H1 (cell line): ENCODE results near the gene ZNF532. TPM values are rescaled to one million over a fixed set of nuclear protein-coding genes. Genes with fewer than 3 reads are reported as not detected.

Experiments
- CTCF ChIA-PET: fragments of 300-600 bp; sonication (Branson Sonifier 250); formaldehyde crosslinking; loops from one replicate; lab custom pipeline; 2021; ENCODE audit not compliant: partially characterized antibody; lab: Charles Lee
- POLR2A ChIA-PET: fragments of 300-600 bp; sonication (Branson Sonifier 250); formaldehyde crosslinking; loops from one replicate; lab custom pipeline; 2021; ENCODE audit warnings: inconsistent platforms; ENCODE audit not compliant: partially characterized antibody; lab: Charles Lee
- DNase-seq, 2 experiments: peaks; one replicate each; pipeline versions ENCODE4 v3.0.0 to v3.0.0-alpha.2; 2010 to 2022; ENCODE audit warnings: low spot score in 2 of 2, low read depth in 1 of 2, mixed read lengths in 1 of 2
- FAIRE-seq: peaks from 2 replicates; lab custom pipeline; 2011; peaks lifted over from hg19 to GRCh38; lab: Jason Lieb, UNC
- H2AFZ ChIP-seq: 2 replicates; pipeline ENCODE4 v1.8.1; 2012; ENCODE audit warnings: low read length, inconsistent platforms
- H2AK5ac ChIP-seq: 2 replicates; pipeline ENCODE4 v1.6.1; 2013; ENCODE audit warnings: low read depth, low read length
- H2BK120ac ChIP-seq: replicated peaks from 2 replicates; pipeline ENCODE3; 2013; ENCODE audit warnings: low read depth, low read length, inconsistent platforms
- H2BK12ac ChIP-seq: 2 replicates; pipeline ENCODE4 v1.6.1; 2013; ENCODE audit warnings: low read depth, low read length
- H2BK15ac ChIP-seq: 2 replicates; pipeline ENCODE4 v1.6.1; 2013; ENCODE audit warnings: low read length
- H2BK20ac ChIP-seq: 2 replicates; pipeline ENCODE4 v1.6.1; 2013; ENCODE audit warnings: low read length
- H2BK5ac ChIP-seq: 2 replicates; pipeline ENCODE4 v1.6.1; 2013; ENCODE audit warnings: low read depth, low read length
- H3K14ac ChIP-seq: 2 replicates; pipeline ENCODE4 v1.6.1; 2013; ENCODE audit warnings: inconsistent platforms; ENCODE audit not compliant: insufficient read length
- H3K18ac ChIP-seq: 2 replicates; pipeline ENCODE4 v1.6.1; 2013; ENCODE audit warnings: low read length; ENCODE audit errors: extremely low read depth
- H3K23ac ChIP-seq: 2 replicates; pipeline ENCODE4 v1.6.1; 2013; ENCODE audit warnings: inconsistent platforms; ENCODE audit not compliant: insufficient read length
- H3K23me2 ChIP-seq: 2 replicates; pipeline ENCODE4 v1.6.1; 2013; ENCODE audit warnings: low read depth, low read length
- H3K27ac ChIP-seq: 2 replicates; pipeline ENCODE4 v1.6.1; 2011; ENCODE audit warnings: low read depth, low read length, inconsistent platforms
- H3K27me3 ChIP-seq, 4 experiments: replicated peaks in 1 of 4; 1 replicate in 1 of 4; 2 replicates in 3 of 4; pipeline versions ENCODE4 v1.6.1 to v1.8.1; 2011 to 2013; ENCODE audit warnings: low read length in 3 of 4, mild to moderate bottlenecking in 3 of 4, inconsistent platforms in 2 of 4, mixed read lengths in 2 of 4, moderate library complexity in 1 of 4; ENCODE audit not compliant: control insufficient read depth in 3 of 4, insufficient read depth in 3 of 4; ENCODE audit errors: extremely low read depth in 1 of 4
- H3K36me3 ChIP-seq, 4 experiments: 2 replicates each; pipeline versions ENCODE4 v1.6.1 to v1.8.1; 2011 to 2013; ENCODE audit warnings: mild to moderate bottlenecking in 4 of 4, low read length in 3 of 4, moderate library complexity in 2 of 4, control low read depth in 1 of 4, inconsistent platforms in 1 of 4; ENCODE audit not compliant: insufficient read depth in 4 of 4, control insufficient read depth in 2 of 4
- H3K4ac ChIP-seq: replicated peaks from 2 replicates; pipeline ENCODE3; 2013; ENCODE audit warnings: low read length, low read depth, mixed read lengths, inconsistent platforms; ENCODE audit not compliant: insufficient read length
- H3K4me1 ChIP-seq, 4 experiments: replicated peaks in 1 of 4; 1 replicate in 1 of 4; 2 replicates in 3 of 4; pipeline versions ENCODE4 v1.6.1 to v1.8.1; 2011 to 2013; ENCODE audit warnings: low read length in 3 of 4, inconsistent platforms in 2 of 4, mixed read lengths in 1 of 4; ENCODE audit not compliant: insufficient read depth in 4 of 4, control insufficient read depth in 3 of 4
- H3K4me2 ChIP-seq, 2 experiments: 2 replicates each; pipeline versions ENCODE4 v1.6.1 to v1.8.1; 2011 to 2013; ENCODE audit warnings: low read depth in 2 of 2, low read length in 2 of 2, control low read depth in 1 of 2, inconsistent platforms in 1 of 2, mild to moderate bottlenecking in 1 of 2; ENCODE audit not compliant: insufficient read depth in 1 of 2
- H3K4me3 ChIP-seq, 4 experiments: fragments of 200-600, 300-600 bp in 1 of 4; sonication (generic), shearing (Covaris generic), sonication (Bioruptor Twin) in 1 of 4; 2 replicates each; pipeline versions ENCODE4 v1.5.1 to v1.8.1; 2011 to 2016; ENCODE audit warnings: low read length in 4 of 4, low read depth in 3 of 4, control low read depth in 2 of 4, inconsistent platforms in 2 of 4, mild to moderate bottlenecking in 2 of 4, mixed read lengths in 1 of 4, moderate library complexity in 1 of 4; ENCODE audit not compliant: insufficient read depth in 2 of 4; ENCODE audit errors: extremely low read depth in 1 of 4
- H3K56ac ChIP-seq: replicated peaks from 2 replicates; pipeline ENCODE3; 2013; ENCODE audit warnings: low read depth, mild to moderate bottlenecking, mixed read lengths, low read length, inconsistent platforms; ENCODE audit not compliant: insufficient read length
- H3K79me1 ChIP-seq: 2 replicates; pipeline ENCODE4 v1.6.1; 2013; ENCODE audit warnings: low read depth, low read length, control low read depth
- H3K79me2 ChIP-seq, 2 experiments: 2 replicates each; pipeline versions ENCODE4 v1.6.1 to v1.8.1; 2012 to 2013; ENCODE audit warnings: low read length in 2 of 2, mild to moderate bottlenecking in 2 of 2, inconsistent platforms in 1 of 2; ENCODE audit not compliant: insufficient read depth in 2 of 2, control insufficient read depth in 1 of 2
- H3K9ac ChIP-seq, 4 experiments: replicated peaks in 1 of 4; 1 replicate in 1 of 4; 2 replicates in 3 of 4; pipeline versions ENCODE4 v1.6.1 to v1.8.1; 2011 to 2013; ENCODE audit warnings: low read depth in 3 of 4, low read length in 3 of 4, control low read depth in 2 of 4, mild to moderate bottlenecking in 2 of 4, moderate library complexity in 2 of 4, inconsistent platforms in 1 of 4; ENCODE audit errors: extremely low read depth in 1 of 4
- H3K9me3 ChIP-seq, 2 experiments: 2 replicates each; pipeline versions ENCODE4 v1.6.1 to v1.8.1; 2012 to 2013; ENCODE audit warnings: mild to moderate bottlenecking in 2 of 2, moderate library complexity in 2 of 2, control low read depth in 1 of 2, inconsistent platforms in 1 of 2, low read depth in 1 of 2, low read length in 1 of 2, mixed read lengths in 1 of 2; ENCODE audit not compliant: insufficient read depth in 2 of 2
- H4K20me1 ChIP-seq, 2 experiments: replicated peaks in 1 of 2; 2 replicates each; pipeline versions ENCODE3 to v1.8.1; 2011 to 2013; ENCODE audit warnings: inconsistent platforms in 2 of 2, low read length in 2 of 2, mild to moderate bottlenecking in 1 of 2; ENCODE audit not compliant: insufficient read depth in 2 of 2, control insufficient read depth in 1 of 2
- H4K5ac ChIP-seq: 2 replicates; pipeline ENCODE4 v1.6.1; 2013; ENCODE audit warnings: low read length, low read depth, mixed read lengths, inconsistent platforms; ENCODE audit not compliant: insufficient read length
- H4K8ac ChIP-seq: 2 replicates; pipeline ENCODE4 v1.8.0; 2013; ENCODE audit warnings: mild to moderate bottlenecking, moderate library complexity, low read length, inconsistent platforms; ENCODE audit not compliant: insufficient read depth; ENCODE audit errors: extremely low read depth
- H4K91ac ChIP-seq: replicated peaks from 2 replicates; pipeline ENCODE3; 2013; ENCODE audit warnings: low read length, mixed read lengths, inconsistent platforms; ENCODE audit not compliant: insufficient read length
- CBX8 ChIP-seq: fragments of 300-800, 300-1000 bp; sonication (generic); IDR thresholded peaks from 2 replicates; pipeline ENCODE4 v1.7.1; 2016; ENCODE audit warnings: low read depth, low read length, borderline replicate concordance
- CEBPB ChIP-seq: IDR thresholded peaks from 2 replicates; pipeline ENCODE4 v1.6.1; 2012; ENCODE audit warnings: low read depth, low read length
- CHD1 ChIP-seq: IDR thresholded peaks from 2 replicates; pipeline ENCODE4 v1.6.1; 2012; ENCODE audit warnings: low read depth, low read length, improper control_type of control experiment
- HDAC2 ChIP-seq, 2 experiments: fragments of 300-600 bp in 1 of 2; sonication (generic) in 1 of 2; IDR thresholded peaks; 2 replicates each; pipeline ENCODE4 v1.6.1; 2011 to 2012; ENCODE audit warnings: low read depth in 2 of 2, low read length in 2 of 2, mild to moderate bottlenecking in 2 of 2, moderate library complexity in 2 of 2, borderline replicate concordance in 1 of 2, inconsistent platforms in 1 of 2
- KDM5A ChIP-seq: fragments of 200-600 bp; IDR thresholded peaks from 2 replicates; pipeline ENCODE4 v1.7.1; 2012; ENCODE audit warnings: mild to moderate bottlenecking, low read length, inconsistent platforms, mixed read lengths
- MAFK ChIP-seq: IDR thresholded peaks from 2 replicates; pipeline ENCODE4 v1.6.1; 2012; ENCODE audit warnings: low read depth, mild to moderate bottlenecking, improper control_type of control experiment, low read length
- POLR2A ChIP-seq, 2 experiments: IDR thresholded peaks; 1 replicate in 1 of 2; 2 replicates in 1 of 2; pipeline ENCODE4 v1.6.1; 2011; ENCODE audit warnings: low read depth in 2 of 2, low read length in 2 of 2, mild to moderate bottlenecking in 2 of 2; ENCODE audit errors: control extremely low read depth in 1 of 2
- RBBP5 ChIP-seq: IDR thresholded peaks from 2 replicates; pipeline ENCODE4 v1.7.1; 2012; ENCODE audit warnings: low read depth, mild to moderate bottlenecking, inconsistent platforms, low read length, moderate library complexity, borderline replicate concordance
- RFX5 ChIP-seq: IDR thresholded peaks from 2 replicates; pipeline ENCODE4 v1.6.1; 2011; ENCODE audit warnings: low read depth, low read length, improper control_type of control experiment, borderline replicate concordance
- RXRA ChIP-seq: IDR thresholded peaks from 2 replicates; pipeline ENCODE4 v1.6.1; 2011; ENCODE audit warnings: low read depth, mild to moderate bottlenecking, low read length, moderate library complexity; ENCODE audit not compliant: insufficient read depth
- SP2 ChIP-seq: IDR thresholded peaks from 2 replicates; pipeline ENCODE4 v1.6.1; 2012; ENCODE audit warnings: mild to moderate bottlenecking, low read length, inconsistent platforms
- ZNF274 ChIP-seq: IDR thresholded peaks from 2 replicates; pipeline ENCODE4 v1.7.0; 2012; ENCODE audit warnings: low read length, borderline replicate concordance; ENCODE audit errors: extremely low read depth
- WGBS, 2 experiments: shearing (Covaris generic) in 1 of 2; methylation state at CpG; one replicate each; pipeline versions ENCODE4 v1.1.6 to v1.1.7; 2013 to 2015; ENCODE audit warnings: low lambda C conversion rate in 2 of 2, mixed read lengths in 2 of 2, inconsistent platforms in 1 of 2, low coverage in 1 of 2, missing lambda C conversion rate in 1 of 2; ENCODE audit not compliant: insufficient replicate concordance in 2 of 2, insufficient coverage in 1 of 2, insufficient read length in 1 of 2; ENCODE audit errors: extremely low coverage in 1 of 2, missing lambda C conversion rate in 1 of 2; 5-methylcytosine and 5-hydroxymethylcytosine counted together
- polyA plus RNA-seq, 7 experiments: library from polyadenylated mRNA; depleted of rRNA in 3 of 7; stranded (reverse) in 5 of 7; unstranded in 2 of 7; fragments of >200 nt in 5 of 7; fragments of 200-250 nt in 2 of 7; gene quantifications; 1 replicate in 5 of 7; 2 replicates in 1 of 7; 4 replicates in 1 of 7; pipeline versions ENCODE4 v1.2.1 to v1.2.3, GENCODE V29; 2011 to 2013; ENCODE audit warnings: missing spikeins in 2 of 7, mixed read lengths in 2 of 7
- total RNA-seq: library from RNA; stranded (reverse); fragmentation: NEBNext Ultra II Directional; extraction: Animal tissue kit (Norgen Biotek cat#: 25700); gene quantifications from 2 replicates; pipeline ENCODE4 v1.2.1, GENCODE V29; 2021

The ZNF532 gene
- total and polyA plus RNA-seq, 2 of the 8 experiments (the other 6 are each of a cell fraction or from before 2014, with no cell fraction given) = 143 to 240 TPM

DNA sequence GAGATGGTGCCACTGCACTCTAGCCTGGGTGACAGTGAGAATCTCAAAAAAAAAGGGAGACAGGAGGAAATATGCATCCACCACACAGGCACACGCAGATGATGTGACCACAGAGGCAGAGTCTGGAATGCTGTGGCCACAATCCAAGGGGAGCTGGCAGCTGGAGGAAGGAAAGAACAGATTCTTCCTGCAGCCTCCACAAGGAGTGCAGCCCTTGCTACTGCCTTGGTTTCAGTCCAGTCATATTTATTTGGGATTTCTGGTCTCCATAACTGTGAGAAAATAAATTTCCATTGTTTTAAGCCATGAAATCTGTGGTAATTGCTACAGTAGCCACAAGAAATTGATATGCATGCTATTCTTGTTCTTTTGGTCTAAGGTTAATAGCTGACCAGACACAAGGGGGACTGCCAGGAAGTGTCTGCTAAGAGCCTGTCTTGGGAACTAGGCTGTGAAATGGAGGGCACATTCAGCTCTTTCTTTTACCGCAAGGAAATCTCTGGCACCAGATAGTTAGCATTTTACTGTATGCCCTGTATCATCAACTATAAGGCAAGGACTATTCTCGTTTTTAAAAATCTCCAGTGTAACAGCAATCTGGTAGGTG lies 141.9 kb downstream of the ZNF532 start:
- H3K4me3 ChIP-seq = no peak overlapping the region
- FAIRE-seq = no peak
- no peaks in the 10 kb centered on the region for H3K27me3 ChIP-seq
- no peak for DNase-seq
- H2AK5ac ChIP-seq = no peak overlapping the region
- H3K23me2 ChIP-seq = no peaks in the 10 kb centered on the region
- H4K91ac ChIP-seq = no peak overlapping the region
- ChIA-PET POLR2A (interaction anchor here (0.6 to 1.7 kb wide), 3 partner anchors 9 to 16 kb away, joined by 3 to 6 read pairs (median 3); no protein-coding TSS in a partner anchor), CTCF (interaction anchor here (0.7 to 1.3 kb wide), 4 partner anchors 17 to 158 kb away, joined by 3 to 4 read pairs (median 3); no protein-coding TSS in a partner anchor)
- peak overlapping the region; percentile 40; the same call in 1 of the 2 replicates for H2BK20ac ChIP-seq
- H3K18ac ChIP-seq = no peak overlapping the region
- H4K20me1 ChIP-seq = no peaks in the 10 kb centered on the region
- no peak overlapping the region for H3K14ac ChIP-seq
- H3K79me1 ChIP-seq = no peaks in the 10 kb centered on the region
- no peak overlapping the region for H3K56ac ChIP-seq
- H4K5ac ChIP-seq = no peak overlapping the region
- H3K23ac ChIP-seq = no peak overlapping the region
- no peak overlapping the region for H3K27ac ChIP-seq
- H2BK15ac ChIP-seq = no peak overlapping the region
- no peak overlapping the region for H3K4me2 ChIP-seq
- H3K4me1 ChIP-seq = peaks cover 0 to 8% (median 2%) of the 10 kb centered on the region in 4 experiments; a peak in 3 of 7 replicates
- H2BK12ac ChIP-seq = no peak overlapping the region
- H2AFZ ChIP-seq = no peak overlapping the region
- WGBS, 2 experiments = 87% methylated on average over 3 of the region's 3 CpGs; no CpG with 5 or more reads in 1 of the 2 experiments
- no peak overlapping the region for H3K9ac ChIP-seq
- H4K8ac ChIP-seq = no peak overlapping the region
- H3K79me2 ChIP-seq = no peaks in the 10 kb centered on the region
- no peak overlapping the region for H3K4ac ChIP-seq
- no peak overlapping the region for H2BK120ac ChIP-seq
- TF ChIP-seq RBBP5 = no peak
- TF ChIP-seq ZNF274 = no peak
- no peak for TF ChIP-seq SP2
- no peak for TF ChIP-seq POLR2A (IDR thresholded peaks at IDR 0.05; ENCODE audit: control extremely low read depth in 1 of 2, low read depth in 2 of 2, low read length in 2 of 2)
- TF ChIP-seq CBX8 = no peak
- TF ChIP-seq CEBPB = no peak
- no peak for TF ChIP-seq HDAC2 (IDR thresholded peaks at IDR 0.05; ENCODE audit: borderline replicate concordance in 1 of 2, low read depth in 2 of 2, low read length in 2 of 2)
- TF ChIP-seq RXRA = no peak
- no peak for TF ChIP-seq KDM5A
- no peak for TF ChIP-seq MAFK
- TF ChIP-seq RFX5 = no peak
- TF ChIP-seq CHD1 = no peak
- H3K9me3 ChIP-seq = peaks cover 0 to 3% of the 10 kb centered on the region in 2 experiments; a peak in 1 of 4 replicates
- no peak overlapping the region for H2BK5ac ChIP-seq
- H3K36me3 ChIP-seq = no peaks in the 10 kb centered on the region
